Endothelial cell (in vitro differentiated cells): ENCODE measurements around the gene ABCA10. TPM values are rescaled to one million over a fixed set of nuclear protein-coding genes. Genes with fewer than 3 reads are reported as not detected.

ENCODE experiments used
- DNase-seq: peaks from one replicate; pipeline ENCODE4 v3.0.0; 2021; ENCODE audit warnings: low spot score
- H3K27ac Mint-ChIP-seq: one replicate; pipeline ENCODE4 v1.8.0; 2021; ENCODE audit warnings: mixed read lengths, inconsistent platforms; ENCODE audit not compliant: unreplicated experiment
- H3K27me3 Mint-ChIP-seq: one replicate; pipeline ENCODE4 v1.8.0; 2021; ENCODE audit warnings: mild to moderate bottlenecking, moderate library complexity, mixed read lengths, inconsistent platforms; ENCODE audit not compliant: unreplicated experiment
- H3K36me3 Mint-ChIP-seq: one replicate; pipeline ENCODE4 v1.8.0; 2021; ENCODE audit warnings: mild to moderate bottlenecking, low read depth, mixed read lengths, inconsistent platforms; ENCODE audit not compliant: unreplicated experiment
- H3K4me1 Mint-ChIP-seq: one replicate; pipeline ENCODE4 v1.8.0; 2021; ENCODE audit warnings: mild to moderate bottlenecking, mixed read lengths, inconsistent platforms; ENCODE audit not compliant: unreplicated experiment
- H3K4me3 Mint-ChIP-seq: one replicate; pipeline ENCODE4 v1.8.0; 2021; ENCODE audit warnings: mild to moderate bottlenecking, mixed read lengths, inconsistent platforms; ENCODE audit not compliant: unreplicated experiment
- H3K9me3 Mint-ChIP-seq: one replicate; pipeline ENCODE4 v1.8.0; 2021; ENCODE audit warnings: mixed read lengths, inconsistent platforms; ENCODE audit not compliant: unreplicated experiment
- CTCF ChIP-seq: fragments of 200-600 bp; sonication (generic); IDR thresholded peaks from one replicate; pipeline ENCODE4 v1.5.0; 2021; ENCODE audit warnings: antibody characterized with exemption; ENCODE audit not compliant: unreplicated experiment
- total RNA-seq: library from RNA; stranded (reverse); fragmentation: NEBNext Ultra II Directional; extraction: Animal tissue kit (Norgen Biotek cat#: 25700); gene quantifications from one replicate; pipeline ENCODE4 v1.2.1, GENCODE V29; 2021; ENCODE audit not compliant: unreplicated experiment

Gene ABCA10
- total RNA-seq, 1 donor from 2014 or later = 0.90 TPM

GRCh38 chr17:69228018-69228417 is 606 bp downstream of the ABCA10 start:
- no peak overlapping the region for H3K27ac Mint-ChIP-seq
- no peaks in the 10 kb centered on the region for H3K36me3 Mint-ChIP-seq
- no peak for TF ChIP-seq CTCF
- H3K9me3 Mint-ChIP-seq = no peaks in the 10 kb centered on the region
- no peak for DNase-seq
- H3K27me3 Mint-ChIP-seq = no peaks in the 10 kb centered on the region
- H3K4me1 Mint-ChIP-seq = peaks cover 12% of the 10 kb centered on the region
- H3K4me3 Mint-ChIP-seq = no peak overlapping the region

- Mint-ChIP-seq H3K27me3 (no peaks in the 10 kb centered on the region), H3K4me1 (peaks cover 12% of the 10 kb centered on the region), H3K36me3 (no peaks in the 10 kb centered on the region), H3K27ac (no peak overlapping the region), H3K9me3 (no peaks in the 10 kb centered on the region), H3K4me3 (no peak overlapping the region)
- DNase-seq = no peak
- TF ChIP-seq CTCF = no peak
Measured at GRCh38 chr17:69227541-69227940, 1.1 kb downstream of the ABCA10 start.

GRCh38 chr17:69223809-69224208 is 4.8 kb downstream of the ABCA10 start:
- H3K36me3 Mint-ChIP-seq = no peaks in the 10 kb centered on the region

GRCh38 chr17:69222707-69223258 is 5.8 kb downstream of the ABCA10 start:
- Mint-ChIP-seq H3K36me3 (no peaks in the 10 kb centered on the region), H3K9me3 (no peaks in the 10 kb centered on the region), H3K27ac (no peak overlapping the region), H3K4me1 (peaks cover 12% of the 10 kb centered on the region), H3K4me3 (no peak overlapping the region), H3K27me3 (no peaks in the 10 kb centered on the region)
- no peak for TF ChIP-seq CTCF
- DNase-seq = no peak

More at GRCh38 chr17:69223809-69224208, 4.8 kb downstream of the ABCA10 start:
- no peak overlapping the region for H3K4me3 Mint-ChIP-seq
- no peaks in the 10 kb centered on the region for H3K27me3 Mint-ChIP-seq
- H3K27ac Mint-ChIP-seq = peak overlapping the region; percentile 15
- peaks cover 12% of the 10 kb centered on the region for H3K4me1 Mint-ChIP-seq
- no peak for TF ChIP-seq CTCF
- H3K9me3 Mint-ChIP-seq = no peaks in the 10 kb centered on the region
- DNase-seq = no peak

GRCh38 chr17:69220098-69220497 is 8.5 kb downstream of the ABCA10 start:
- Mint-ChIP-seq H3K4me1 (peaks cover 8% of the 10 kb centered on the region), H3K9me3 (no peaks in the 10 kb centered on the region), H3K27ac (no peak overlapping the region), H3K36me3 (no peaks in the 10 kb centered on the region), H3K4me3 (no peak overlapping the region), H3K27me3 (no peaks in the 10 kb centered on the region)
- DNase-seq = no peak
- TF ChIP-seq CTCF = no peak
